Glutamatergic neuron (in vitro differentiated cells): ENCODE measurements around the gene TTC16. TPM values are rescaled to one million over a fixed set of nuclear protein-coding genes. Genes with fewer than 3 reads are reported as not detected.

Source experiments
- DNase-seq: peaks from one replicate; pipeline ENCODE4 v3.0.0; 2022
- H3K27ac Mint-ChIP-seq: one replicate; pipeline ENCODE4 v1.8.0; 2020; ENCODE audit warnings: mild to moderate bottlenecking, mixed read lengths, inconsistent platforms; ENCODE audit not compliant: unreplicated experiment
- H3K27me3 Mint-ChIP-seq: one replicate; pipeline ENCODE4 v1.8.0; 2020; ENCODE audit warnings: mild to moderate bottlenecking, moderate library complexity, mixed read lengths, inconsistent platforms; ENCODE audit not compliant: unreplicated experiment
- H3K36me3 Mint-ChIP-seq: one replicate; pipeline ENCODE4 v1.8.0; 2020; ENCODE audit warnings: mild to moderate bottlenecking, mixed read lengths, inconsistent platforms; ENCODE audit not compliant: unreplicated experiment
- H3K4me1 Mint-ChIP-seq: one replicate; pipeline ENCODE4 v1.8.0; 2020; ENCODE audit warnings: mild to moderate bottlenecking, low read depth, mixed read lengths, inconsistent platforms; ENCODE audit not compliant: unreplicated experiment
- H3K4me3 Mint-ChIP-seq: one replicate; pipeline ENCODE4 v1.8.0; 2020; ENCODE audit warnings: mild to moderate bottlenecking, mixed read lengths, inconsistent platforms; ENCODE audit not compliant: unreplicated experiment
- H3K9me3 Mint-ChIP-seq: one replicate; pipeline ENCODE4 v1.8.0; 2020; ENCODE audit warnings: mild to moderate bottlenecking, moderate library complexity, mixed read lengths, inconsistent platforms; ENCODE audit not compliant: unreplicated experiment
- total RNA-seq: library from RNA; stranded (reverse); fragmentation: NEBNext Ultra II Directional; extraction: Animal tissue kit (Norgen Biotek cat#: 25700); gene quantifications from one replicate; pipeline ENCODE4 v1.2.1, GENCODE V29; 2021; ENCODE audit not compliant: unreplicated experiment
- TF ChIP-seq, protein P1 (sequence below): fragments of 200-600 bp; sonication (generic); IDR thresholded peaks from one replicate; pipeline ENCODE4 v1.5.0; 2021; ENCODE audit not compliant: partially characterized antibody, unreplicated experiment

Gene TTC16
- total RNA-seq, 1 donor from 2014 or later: not detected

DNA sequence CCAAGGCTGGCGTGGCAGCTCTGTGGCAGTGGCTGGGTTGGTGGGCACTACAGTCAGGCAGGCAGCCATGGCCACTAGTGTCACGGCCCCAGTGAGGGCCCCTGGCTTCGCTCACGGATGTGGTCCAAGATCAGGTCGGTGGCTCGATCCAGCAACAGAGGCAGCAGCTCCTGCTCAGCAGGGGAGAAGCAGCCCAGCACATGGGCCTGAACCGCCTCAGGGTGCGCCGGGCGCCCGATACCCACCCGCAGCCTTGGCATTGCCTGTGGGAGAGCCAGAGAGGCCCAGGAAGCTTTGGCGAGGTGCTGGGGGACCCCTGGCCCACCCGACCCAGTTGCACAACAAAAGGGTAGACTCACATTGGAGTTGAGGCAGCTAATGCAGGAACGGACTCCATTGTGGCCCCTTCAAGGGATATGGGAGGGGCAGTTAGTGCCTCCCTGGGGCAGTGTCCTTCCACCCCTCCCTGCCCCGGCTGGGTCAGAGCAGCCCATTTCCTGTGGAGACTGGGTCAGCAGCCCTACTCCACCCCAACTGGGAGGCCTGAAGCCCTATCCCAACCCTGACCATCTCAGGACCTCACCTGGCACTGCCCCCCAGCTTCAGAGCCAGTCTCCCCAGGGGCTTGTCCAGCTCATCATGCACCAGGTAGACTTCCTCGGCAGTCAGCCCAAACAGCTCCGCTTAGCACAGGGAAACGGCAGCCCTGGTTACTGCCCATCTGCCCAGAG lies 1.7 kb upstream of the TTC16 start:
- Mint-ChIP-seq H3K4me1 (peaks cover 15% of the 10 kb centered on the region), H3K27me3 (peaks cover 9% of the 10 kb centered on the region), H3K4me3 (peak overlapping the region; percentile 78), H3K27ac (no peak overlapping the region), H3K36me3 (no peaks in the 10 kb centered on the region), H3K9me3 (peaks cover 10% of the 10 kb centered on the region)
- no peak for DNase-seq
- TF ChIP-seq, protein P1, sequence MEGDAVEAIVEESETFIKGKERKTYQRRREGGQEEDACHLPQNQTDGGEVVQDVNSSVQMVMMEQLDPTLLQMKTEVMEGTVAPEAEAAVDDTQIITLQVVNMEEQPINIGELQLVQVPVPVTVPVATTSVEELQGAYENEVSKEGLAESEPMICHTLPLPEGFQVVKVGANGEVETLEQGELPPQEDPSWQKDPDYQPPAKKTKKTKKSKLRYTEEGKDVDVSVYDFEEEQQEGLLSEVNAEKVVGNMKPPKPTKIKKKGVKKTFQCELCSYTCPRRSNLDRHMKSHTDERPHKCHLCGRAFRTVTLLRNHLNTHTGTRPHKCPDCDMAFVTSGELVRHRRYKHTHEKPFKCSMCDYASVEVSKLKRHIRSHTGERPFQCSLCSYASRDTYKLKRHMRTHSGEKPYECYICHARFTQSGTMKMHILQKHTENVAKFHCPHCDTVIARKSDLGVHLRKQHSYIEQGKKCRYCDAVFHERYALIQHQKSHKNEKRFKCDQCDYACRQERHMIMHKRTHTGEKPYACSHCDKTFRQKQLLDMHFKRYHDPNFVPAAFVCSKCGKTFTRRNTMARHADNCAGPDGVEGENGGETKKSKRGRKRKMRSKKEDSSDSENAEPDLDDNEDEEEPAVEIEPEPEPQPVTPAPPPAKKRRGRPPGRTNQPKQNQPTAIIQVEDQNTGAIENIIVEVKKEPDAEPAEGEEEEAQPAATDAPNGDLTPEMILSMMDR: no peak

DNA sequence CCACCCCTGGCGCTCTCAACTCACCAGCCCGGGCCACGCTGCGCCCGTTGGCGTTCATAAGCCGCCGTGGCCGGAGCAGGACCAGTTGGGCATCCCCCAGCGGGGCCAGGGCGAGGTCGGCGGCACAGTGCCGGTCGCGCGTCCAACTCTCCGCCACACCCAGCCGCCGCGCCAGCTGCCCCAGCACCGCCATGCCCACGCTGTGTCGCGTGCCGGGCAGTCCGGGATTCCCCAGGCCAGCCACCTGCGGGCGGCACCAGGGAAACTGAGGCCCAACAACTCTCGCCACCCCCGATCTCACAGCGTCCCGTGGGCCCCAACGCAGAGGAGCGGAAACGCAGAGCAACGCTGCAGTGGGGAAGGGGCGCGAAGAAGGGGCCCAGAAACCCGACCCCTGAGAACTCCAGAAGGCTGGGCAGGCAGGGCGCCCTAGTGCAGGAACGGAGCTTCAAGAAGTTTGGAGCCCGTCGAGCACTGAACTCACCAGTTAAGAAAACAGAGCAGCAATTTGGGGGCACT lies 869 bp upstream of the TTC16 start:
- Mint-ChIP-seq H3K36me3 (no peaks in the 10 kb centered on the region), H3K4me3 (peak overlapping the region; percentile 100), H3K9me3 (peaks cover 10% of the 10 kb centered on the region), H3K27ac (no peak overlapping the region), H3K4me1 (peaks cover 15% of the 10 kb centered on the region), H3K27me3 (peaks cover 9% of the 10 kb centered on the region)
- TF ChIP-seq, protein P1: no peak
- DNase-seq: peak; percentile 54

DNA sequence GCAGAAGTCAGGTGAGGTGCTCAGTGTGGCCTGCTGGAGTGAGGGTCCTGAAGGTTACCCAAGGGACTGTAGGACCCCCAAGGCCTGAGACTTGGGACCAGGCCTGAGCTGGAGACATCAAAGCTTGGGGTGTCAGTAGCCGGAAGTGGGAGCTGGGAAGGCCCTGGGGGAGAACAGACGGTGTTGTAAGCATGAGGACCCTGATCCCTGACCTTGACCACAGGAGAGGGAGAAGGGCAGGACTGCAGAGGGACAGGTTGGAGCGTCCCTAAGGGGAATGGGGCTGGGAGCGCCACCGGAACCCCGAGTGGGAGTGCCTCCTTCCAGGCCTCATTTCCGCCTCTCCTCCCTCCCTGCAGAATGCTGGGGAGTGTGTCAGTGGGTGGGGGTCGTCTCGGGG lies 533 bp downstream of the TTC16 start:
- no peaks in the 10 kb centered on the region for H3K36me3 Mint-ChIP-seq
- H3K4me1 Mint-ChIP-seq: peaks cover 5% of the 10 kb centered on the region
- peak overlapping the region; percentile 100 for H3K4me3 Mint-ChIP-seq
- H3K27ac Mint-ChIP-seq: no peak overlapping the region
- TF ChIP-seq, protein P1: no peak
- peaks cover 7% of the 10 kb centered on the region for H3K9me3 Mint-ChIP-seq
- peaks cover 7% of the 10 kb centered on the region for H3K27me3 Mint-ChIP-seq
- no peak for DNase-seq

DNA sequence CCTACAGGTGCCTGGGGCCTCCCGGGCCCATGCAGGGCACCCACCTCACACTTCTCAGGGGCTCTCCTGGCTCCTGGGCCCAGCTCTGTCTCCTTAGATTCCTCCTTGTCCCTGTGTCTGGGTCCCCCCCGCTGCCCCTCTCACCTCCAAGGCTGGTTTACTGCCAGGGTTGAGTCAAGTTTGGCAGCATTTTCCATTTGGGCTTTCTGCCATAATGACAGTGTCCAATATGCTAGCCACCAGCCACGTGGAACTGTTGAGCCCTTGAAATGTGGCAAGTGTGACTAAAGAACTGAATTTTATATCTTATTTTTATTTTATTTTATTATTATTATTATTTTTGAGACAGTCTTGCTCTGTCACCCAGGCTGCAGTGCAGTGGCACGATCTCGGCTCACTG lies 1.9 kb downstream of the TTC16 start:
- DNase-seq: no peak
- no peak overlapping the region for H3K4me3 Mint-ChIP-seq
- TF ChIP-seq, protein P1: no peak
- peaks cover 7% of the 10 kb centered on the region for H3K9me3 Mint-ChIP-seq
- H3K27ac Mint-ChIP-seq: no peak overlapping the region
- H3K36me3 Mint-ChIP-seq: no peaks in the 10 kb centered on the region
- H3K4me1 Mint-ChIP-seq: peaks cover 2% of the 10 kb centered on the region
- peaks cover 7% of the 10 kb centered on the region for H3K27me3 Mint-ChIP-seq
